NOMO-1 treated with DMSO at 0.1 percent for 48 hours (cell line): Measurements from ENCODE around the gene TMEM179.

ENCODE experiments used
- DNase-seq: peaks from one replicate; lab custom pipeline; 2025; ENCODE audit not compliant: unreplicated experiment; lab: John Stamatoyannopoulos, UW

TMEM179 gene

GRCh38 chr14:104547310-104547997, 57.1 kb downstream of the TMEM179 start:
- no peak for DNase-seq

- DNase-seq, result no peak
Measured at GRCh38 chr14:104546591-104547309, 57.8 kb downstream of the TMEM179 start.

GRCh38 chr14:104545942-104546501, 58.5 kb downstream of the TMEM179 start:
- DNase-seq, result no peak

DNA sequence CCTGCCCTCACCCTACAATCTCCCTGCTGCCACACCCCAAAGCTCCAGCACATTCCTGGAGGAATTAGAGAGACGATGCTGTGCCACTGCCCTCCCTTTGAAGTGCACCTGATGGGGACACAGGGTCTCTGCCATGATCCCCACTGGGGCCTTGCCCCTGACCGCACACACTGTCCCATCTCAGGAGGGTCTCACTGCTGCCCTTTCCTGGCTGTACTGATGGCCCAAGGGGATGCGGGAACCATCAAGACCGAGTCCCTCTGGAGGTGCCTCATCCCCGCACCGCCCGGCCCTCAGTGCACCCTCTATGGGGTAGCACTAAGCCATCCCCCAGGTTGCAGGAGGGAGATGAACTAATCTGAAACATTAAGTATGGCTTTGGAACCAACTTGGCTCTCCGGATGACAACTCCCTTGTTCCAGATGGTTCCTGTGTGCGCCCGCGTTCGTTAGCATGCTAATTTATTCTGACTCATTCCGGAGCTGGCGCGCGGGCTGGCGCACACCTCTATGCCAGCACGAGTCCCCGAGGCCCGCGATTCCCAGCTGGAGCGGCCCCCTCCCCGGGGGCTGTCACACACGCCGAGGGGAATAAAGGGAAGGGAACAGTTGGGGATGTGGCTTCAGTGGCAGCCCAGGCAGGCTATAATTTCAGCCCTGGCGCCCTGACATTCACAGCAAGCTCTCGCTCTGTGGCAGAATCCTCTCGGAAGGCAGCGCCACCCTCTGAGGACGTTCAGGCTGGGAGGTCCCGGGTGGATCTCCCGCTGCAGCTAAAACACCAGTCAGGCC, 59.2 kb downstream of the TMEM179 start:
- DNase-seq, result no peak

DNA sequence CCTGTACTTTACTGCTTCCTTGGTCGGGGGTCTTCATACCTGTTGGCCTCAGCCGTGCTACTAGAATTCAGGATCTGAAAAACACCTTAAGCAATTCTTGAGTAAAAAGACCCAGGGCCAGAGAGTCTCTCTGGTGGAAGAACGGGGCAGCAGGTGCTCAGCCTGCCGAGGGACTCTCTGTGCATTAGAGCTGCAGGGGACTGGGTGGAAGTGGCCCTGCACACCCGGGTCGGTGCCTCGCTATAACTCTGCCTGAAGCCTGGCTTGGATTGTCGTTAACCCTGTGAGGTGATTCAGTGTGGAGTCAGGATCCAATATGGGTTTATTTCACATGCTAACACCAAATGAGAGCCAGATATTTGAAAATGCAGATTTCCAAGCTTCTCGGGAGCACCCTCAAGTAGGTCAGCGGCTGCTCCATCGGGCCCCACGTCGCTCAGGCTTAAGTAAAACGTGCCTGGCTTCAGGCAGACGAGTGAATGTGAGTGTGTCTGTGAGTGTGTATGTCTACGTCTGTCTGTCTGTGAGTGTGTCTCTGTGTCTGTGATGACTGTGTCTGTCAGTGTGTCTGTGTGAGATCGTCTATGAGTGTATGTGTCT, 60.1 kb downstream of the TMEM179 start:
- DNase-seq, result no peak

- no peak for DNase-seq
Measured at GRCh38 chr14:104542871-104543830, 61.4 kb downstream of the TMEM179 start.

DNA sequence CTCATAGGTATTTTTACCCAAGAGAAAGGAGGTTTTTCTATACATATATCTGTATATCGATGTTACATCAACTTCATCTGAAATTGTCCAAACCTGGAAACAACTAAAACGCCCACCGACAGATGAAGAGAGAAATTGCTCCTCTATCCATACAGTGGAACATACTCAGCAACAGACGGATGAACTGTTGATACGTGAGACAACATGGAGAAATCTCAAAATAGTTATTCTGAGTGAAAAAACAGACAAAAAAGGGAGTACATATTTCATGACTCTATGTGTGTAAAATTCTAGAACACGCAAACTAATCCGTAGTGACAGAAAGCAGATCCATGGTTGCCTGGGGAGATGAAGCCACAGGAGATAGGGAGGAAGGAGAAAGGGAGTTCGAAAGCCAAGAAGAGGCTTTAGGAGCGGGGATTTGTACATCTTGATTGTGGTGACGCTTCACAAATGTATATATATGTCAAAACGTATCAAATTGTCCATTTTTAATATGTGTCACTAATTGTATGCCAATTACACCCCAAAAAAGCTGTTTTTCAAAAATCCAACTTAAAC, 62.6 kb downstream of the TMEM179 start:
- DNase-seq, result no peak
